HG02571 (cell line): ENCODE data around the gene CARD9.
"Not testable (repeated sequence)": the region's sequence is repeated elsewhere in the genome, so short reads cannot be mapped to it uniquely, and the experiment has no call there.

Experiments
- ATAC-seq: cut with Tn5 transposase; IDR thresholded peaks from one replicate; pipeline ENCODE4 v1.9.1; 2021; ENCODE audit warnings: mild to moderate bottlenecking, moderate library complexity; ENCODE audit not compliant: unreplicated experiment

The CARD9 gene

DNA sequence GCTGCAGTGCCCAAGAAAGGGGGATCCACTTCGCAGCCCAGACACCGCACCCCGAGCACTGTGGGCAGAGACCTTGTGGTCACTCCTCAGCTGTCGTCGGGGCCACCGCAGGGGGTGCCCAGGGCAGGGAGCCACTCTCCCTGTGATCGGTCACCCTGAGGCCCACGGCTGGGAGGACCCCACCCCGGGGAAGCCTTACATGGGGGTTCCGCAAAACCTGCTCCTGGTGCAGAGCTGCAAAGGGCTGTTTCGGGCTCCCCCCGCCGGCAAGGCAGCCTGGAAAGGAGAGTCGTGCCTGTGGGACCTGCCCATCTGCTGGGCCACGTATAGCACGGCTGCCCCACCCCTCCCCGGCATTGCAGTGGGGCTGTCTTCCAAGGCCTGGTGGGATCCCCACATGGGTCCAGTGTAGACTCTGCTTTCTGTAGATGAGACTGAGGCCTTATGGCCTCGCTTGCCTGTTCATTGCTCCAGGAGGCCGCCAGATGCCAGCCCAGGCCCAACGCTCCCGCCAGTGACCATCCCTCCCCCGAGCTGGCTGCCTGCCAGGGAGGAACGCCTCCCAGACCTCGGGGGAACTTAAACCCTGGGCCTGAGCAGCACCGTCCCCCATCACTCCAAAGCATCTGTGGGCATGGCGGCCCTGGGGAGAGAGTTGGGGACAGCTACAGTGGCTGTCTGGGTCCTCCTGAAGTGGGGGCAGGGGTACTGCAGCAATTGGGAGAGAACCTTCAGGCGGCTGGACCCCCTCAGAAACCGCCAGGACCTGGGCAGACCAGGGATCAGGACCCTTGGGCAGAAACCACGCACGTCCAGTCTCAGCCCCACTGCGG lies 8.3 kb downstream of the CARD9 start:
- ATAC-seq: no peak

DNA sequence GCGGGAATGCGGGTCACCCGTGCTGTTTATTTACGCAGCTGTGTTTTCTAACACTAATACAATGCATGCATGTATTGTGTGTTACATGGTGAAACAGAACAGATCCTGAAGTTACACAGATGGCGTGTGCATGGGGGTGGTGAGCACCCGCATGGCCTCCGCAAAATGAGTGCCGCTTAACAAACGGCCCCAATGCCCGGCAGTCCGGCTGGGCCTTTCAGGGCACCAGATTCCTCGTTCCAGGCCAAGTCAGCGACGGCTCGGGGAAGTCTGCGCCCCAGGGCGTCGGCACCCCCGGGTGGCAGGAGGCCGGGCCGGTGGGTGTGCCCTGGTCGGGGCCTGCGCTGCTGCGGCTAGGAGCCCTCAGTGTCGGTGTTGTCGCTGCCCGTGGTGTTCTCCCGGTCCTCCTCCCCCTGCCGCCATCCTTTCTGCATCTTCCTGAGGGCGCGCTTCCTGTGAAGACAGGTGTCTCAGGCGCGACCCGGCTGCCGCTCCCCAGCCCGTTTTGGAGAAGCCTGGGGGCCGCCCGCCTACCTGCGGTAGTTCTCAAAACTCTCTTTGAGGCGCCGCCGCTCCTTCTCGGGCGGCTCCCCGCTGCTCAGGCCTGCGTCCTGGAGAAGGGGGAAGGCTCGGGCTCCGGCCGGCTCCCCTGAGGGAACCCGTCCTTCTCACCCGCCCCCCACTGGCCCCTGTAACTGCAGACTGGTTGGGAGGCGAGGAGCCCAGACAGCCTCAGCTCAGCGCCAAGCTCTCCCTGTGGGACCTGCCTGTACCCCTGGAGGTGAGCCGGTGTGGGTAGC lies 9.3 kb downstream of the CARD9 start:
- ATAC-seq: no peak

- peak; percentile 67 for ATAC-seq
Observed at GRCh38 chr9:136363106-136363948, 10.1 kb downstream of the CARD9 start, which contains the start of gene DNLZ. DNLZ (minus strand) TSS chr9:136363744; CDS start chr9:136363714, 30 bp downstream.

- ATAC-seq: no peak
Observed at GRCh38 chr9:136362450-136362784, 11.1 kb downstream of the CARD9 start.

DNA sequence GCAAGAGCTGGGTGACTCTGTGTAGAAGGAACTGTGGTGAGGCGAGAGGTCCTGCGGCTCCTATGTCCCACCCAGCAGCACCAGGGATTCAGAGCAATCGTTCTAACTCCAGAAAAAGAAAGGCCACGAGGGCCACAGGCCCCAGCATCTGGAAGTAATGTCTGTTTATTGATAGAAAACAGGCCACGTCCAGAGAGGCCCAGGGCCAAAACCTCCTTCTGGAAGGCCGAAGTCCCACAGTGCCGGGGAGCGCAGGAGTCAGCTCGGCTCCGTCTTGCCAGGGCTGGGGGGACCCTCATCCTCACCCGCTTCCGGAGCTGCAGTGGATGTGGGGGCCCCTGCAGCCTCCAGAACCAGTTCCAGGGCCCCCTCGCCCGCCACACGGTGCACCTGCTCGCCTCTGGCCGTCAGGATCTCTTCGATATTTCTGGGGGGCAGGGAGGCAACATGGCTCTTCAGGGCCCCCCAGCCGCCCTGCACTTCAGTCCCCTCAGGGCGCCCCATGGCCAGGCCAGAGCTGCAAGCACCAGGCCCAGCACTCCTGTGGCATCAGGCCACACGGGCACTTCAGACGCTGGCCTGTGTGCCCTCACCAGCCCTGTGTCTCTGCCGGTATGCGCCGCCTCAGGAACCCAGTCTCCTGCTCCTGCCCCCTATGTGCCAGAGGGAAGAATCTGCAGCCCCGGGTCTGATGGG lies 11.6 kb downstream of the CARD9 start:
- ATAC-seq: no peak

GRCh38 chr9:136361047-136361753 lies 12.3 kb downstream of the CARD9 start:
- no peak for ATAC-seq

DNA sequence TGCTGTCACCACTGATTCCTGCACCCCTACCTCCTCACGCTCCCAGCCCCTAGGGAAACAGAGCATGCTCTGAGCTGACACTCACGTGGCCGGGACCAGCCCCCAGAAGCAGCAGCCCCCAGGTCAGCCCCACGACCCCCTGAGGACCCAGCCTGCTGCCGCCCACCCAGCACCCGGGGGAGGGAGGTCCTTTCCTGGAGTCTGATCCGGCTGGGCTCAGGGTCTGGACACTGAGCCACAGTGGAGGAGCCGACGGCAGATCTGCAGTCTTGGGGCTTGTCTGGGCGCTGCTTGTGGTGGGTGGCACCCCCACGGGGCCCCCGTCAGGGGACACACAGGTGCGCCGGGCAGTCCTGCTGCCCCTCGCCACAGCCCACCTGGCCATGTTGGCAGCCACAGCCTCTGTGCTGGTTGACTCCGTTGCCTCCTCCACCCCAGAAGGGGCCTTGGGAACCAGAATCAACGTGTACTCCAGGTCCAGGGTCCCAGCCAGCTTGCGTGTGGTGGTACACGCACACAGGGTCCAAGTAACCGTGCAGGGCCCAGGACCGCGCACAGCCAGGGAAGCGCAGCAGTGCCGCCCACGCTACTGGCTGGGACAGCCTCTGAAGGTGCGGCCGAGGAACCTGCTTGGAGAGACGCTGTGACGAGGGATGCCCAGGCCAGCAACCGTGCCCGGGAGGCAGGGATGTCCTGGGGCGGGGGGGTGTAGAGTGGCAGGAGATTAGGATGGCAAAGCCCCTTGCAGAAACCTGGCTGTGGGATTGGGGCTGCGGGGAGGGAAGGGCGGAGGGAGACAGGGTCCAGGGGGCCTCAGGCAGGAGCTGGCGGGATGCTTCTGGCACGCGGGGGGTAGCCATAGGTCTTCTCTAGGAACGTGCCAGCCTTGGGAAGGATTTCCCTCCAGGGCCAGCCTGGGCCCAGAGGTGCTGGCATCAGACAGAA lies 13.4 kb downstream of the CARD9 start:
- ATAC-seq: no peak

GRCh38 chr9:136358888-136359287 lies 14.6 kb downstream of the CARD9 start:
- ATAC-seq: no peak

DNA sequence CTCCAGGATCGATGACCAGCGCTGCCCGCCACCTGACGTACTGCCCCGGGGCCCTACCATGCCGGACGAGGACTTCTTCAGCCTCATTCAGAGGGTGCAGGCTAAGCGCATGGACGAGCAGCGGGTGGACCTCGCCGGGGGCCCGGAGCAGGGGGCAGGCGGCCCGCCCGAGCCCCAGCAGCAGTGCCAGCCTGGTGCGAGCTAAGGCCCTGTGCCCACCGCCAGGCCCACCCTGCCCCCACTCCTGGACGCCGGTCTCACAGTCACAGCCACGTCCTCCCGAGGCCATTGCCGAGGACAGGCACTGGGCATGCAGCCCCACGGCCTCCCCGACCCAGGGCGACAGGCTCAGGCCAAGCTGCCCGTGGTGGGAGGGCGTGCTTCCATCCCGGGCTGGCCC lies 15.5 kb downstream of the CARD9 start:
- no peak for ATAC-seq

GRCh38 chr9:136357202-136357725 lies 16.2 kb downstream of the CARD9 start:
- ATAC-seq: no peak

DNA sequence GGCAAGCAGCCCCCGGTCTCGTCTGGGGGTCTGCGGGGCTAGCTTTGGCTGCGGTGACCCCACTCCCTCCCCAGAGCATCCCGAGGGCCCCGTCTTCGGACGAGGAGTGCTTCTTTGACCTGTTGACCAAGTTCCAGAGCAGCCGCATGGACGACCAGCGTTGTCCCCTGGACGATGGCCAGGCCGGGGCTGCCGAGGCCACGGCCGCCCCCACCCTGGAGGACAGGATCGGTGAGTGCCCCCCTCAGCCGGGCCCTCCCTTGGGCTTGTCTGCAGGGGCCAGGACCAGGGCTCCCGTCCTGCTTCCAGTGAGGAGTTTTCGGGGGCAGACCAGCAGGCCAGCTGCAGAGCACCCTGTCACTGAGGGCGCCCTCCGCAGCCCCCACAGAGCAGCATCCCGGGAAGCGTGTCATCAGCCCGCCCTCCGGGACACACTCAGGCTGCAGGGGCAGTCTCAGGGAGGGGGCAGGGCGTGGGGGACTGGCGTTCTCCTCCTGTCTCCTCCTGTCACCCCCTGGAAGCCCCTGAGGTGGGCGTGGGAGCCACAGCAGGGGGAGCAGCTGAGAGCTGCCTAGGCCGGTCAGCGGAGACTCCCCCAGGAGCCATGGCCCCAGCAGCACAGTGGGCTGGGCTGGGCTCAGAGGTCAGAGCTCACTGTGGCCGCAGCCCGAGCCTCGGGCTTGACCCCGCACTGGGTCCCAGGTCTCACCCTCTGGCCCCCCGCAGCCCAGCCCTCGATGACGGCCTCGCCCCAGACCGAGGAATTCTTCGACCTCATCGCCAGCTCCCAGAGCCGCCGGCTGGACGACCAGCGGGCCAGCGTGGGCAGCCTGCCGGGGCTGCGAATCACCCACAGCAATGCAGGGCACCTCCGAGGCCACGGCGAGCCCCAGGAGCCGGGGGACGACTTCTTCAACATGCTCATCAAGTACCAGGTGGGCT lies 17.6 kb downstream of the CARD9 start:
- ATAC-seq: no peak

GRCh38 chr9:136354592-136355085 lies 18.8 kb downstream of the CARD9 start:
- ATAC-seq: no peak

DNA sequence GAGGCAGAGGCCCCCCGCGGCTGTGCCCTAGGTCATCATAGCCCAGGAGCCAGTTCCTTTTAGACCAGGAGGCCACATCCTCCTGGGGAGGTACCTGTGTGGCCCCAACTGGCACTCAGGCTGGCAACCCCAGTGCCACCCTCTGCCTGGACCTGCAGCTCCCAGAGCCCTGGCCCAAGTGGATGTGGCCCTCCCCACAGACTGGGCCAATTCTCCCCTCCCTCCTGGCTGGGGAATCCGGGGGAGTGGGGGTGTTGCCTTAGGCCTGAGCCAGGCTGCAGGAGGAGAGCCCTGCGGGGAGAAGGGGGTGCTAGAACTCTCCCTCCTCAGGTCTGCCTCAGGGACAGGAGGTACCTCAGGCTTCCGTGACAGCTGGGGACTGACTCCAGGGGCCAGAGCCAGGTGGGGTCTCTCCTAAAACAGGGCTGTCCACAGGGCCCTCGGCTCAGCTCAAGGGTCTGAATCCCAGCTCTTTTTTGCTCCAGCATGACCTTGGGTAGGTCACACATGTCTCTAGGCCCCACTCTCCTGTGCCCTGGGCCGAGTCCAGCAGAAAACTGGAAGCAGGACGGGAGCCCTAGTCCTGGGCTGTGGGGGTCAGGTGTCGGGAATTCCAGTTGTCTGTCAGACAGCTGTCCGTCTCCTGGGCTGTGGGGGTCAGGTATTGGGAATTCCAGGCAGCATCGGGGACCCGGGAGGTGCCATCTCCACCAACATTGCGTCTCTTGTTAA lies 19.5 kb downstream of the CARD9 start:
- no peak for ATAC-seq

DNA sequence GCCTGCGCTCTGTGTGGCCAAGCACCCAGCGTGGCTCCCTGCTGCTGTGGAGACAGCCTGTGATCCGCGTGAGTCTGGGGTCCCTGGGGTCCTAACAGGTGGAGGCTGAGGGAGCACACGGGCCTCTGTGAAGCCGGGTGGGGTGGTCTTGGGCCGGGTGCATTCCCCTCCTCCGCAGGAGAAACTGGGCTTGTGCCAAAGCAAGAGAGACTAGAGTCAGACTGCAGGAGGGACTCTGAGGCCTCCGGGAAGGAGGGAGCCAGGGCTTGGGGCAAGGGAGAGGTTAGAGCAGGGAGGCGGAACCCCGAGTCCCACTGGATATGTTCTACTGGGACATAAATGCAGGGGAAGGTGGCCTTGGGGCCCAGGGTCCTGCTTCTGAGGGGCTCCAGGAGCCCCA lies 20.4 kb downstream of the CARD9 start:
- no peak for ATAC-seq

GRCh38 chr9:136352682-136353081 lies 20.8 kb downstream of the CARD9 start:
- ATAC-seq: no peak

GRCh38 chr9:136351868-136352267 lies 21.6 kb downstream of the CARD9 start:
- ATAC-seq: not testable (repeated sequence)
